GM12801 (cell line): ENCODE measurements around the gene PPP1R11.

Experiments used
- TF ChIP-seq, protein P1 (sequence below): IDR thresholded peaks from one replicate; pipeline ENCODE4 v1.5.1; 2011; ENCODE audit warnings: control low read depth; ENCODE audit not compliant: insufficient read length; ENCODE audit errors: extremely low read depth

PPP1R11 gene

GRCh38 chr6:30112402-30112994, 45.5 kb downstream of the PPP1R11 start:
- TF ChIP-seq, protein P1, sequence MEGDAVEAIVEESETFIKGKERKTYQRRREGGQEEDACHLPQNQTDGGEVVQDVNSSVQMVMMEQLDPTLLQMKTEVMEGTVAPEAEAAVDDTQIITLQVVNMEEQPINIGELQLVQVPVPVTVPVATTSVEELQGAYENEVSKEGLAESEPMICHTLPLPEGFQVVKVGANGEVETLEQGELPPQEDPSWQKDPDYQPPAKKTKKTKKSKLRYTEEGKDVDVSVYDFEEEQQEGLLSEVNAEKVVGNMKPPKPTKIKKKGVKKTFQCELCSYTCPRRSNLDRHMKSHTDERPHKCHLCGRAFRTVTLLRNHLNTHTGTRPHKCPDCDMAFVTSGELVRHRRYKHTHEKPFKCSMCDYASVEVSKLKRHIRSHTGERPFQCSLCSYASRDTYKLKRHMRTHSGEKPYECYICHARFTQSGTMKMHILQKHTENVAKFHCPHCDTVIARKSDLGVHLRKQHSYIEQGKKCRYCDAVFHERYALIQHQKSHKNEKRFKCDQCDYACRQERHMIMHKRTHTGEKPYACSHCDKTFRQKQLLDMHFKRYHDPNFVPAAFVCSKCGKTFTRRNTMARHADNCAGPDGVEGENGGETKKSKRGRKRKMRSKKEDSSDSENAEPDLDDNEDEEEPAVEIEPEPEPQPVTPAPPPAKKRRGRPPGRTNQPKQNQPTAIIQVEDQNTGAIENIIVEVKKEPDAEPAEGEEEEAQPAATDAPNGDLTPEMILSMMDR, result no peak

GRCh38 chr6:30113003-30113759, 46.2 kb downstream of the PPP1R11 start, which contains the start of gene TRIM31:
Gene TRIM31, minus strand, starts transcription at chr6:30113090. Its CDS starts 285 bp downstream, at chr6:30112805.
- TF ChIP-seq, protein P1, result no peak

GRCh38 chr6:30113841-30114240, 46.8 kb downstream of the PPP1R11 start:
- TF ChIP-seq, protein P1, result no peak

DNA sequence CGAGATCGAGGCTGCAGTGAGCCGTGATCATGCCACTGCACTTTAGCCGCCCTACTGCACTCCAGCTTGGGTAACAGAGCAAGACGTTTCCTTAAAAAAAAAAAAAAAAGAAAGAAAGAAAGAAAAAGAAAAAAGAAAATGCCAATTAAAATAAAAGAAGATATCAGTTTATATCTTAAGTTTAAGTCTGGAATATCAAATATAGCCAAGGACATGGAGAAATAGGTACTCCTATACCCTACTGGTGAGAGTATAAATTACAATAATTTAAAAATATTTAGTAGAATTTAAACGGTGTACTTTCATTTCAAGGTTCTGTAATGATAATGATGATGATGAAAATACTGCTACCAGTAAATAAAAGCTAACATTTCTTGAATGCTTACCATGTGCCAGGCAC, 49.7 kb downstream of the PPP1R11 start:
- TF ChIP-seq, protein P1, result no peak
